Urinary bladder (tissue), 4 donors: Measurements from ENCODE around the gene CORIN. TPM values are rescaled to one million over a fixed set of nuclear protein-coding genes. Genes with fewer than 3 reads are reported as not detected.
"Not testable (repeated sequence)": the region's sequence is repeated elsewhere in the genome, so short reads cannot be mapped to it uniquely, and the experiment has no call there.

Experiments
- DNase-seq: peaks from one replicate; pipeline ENCODE4 v3.0.0-alpha.2; 2015; ENCODE audit errors: extremely low spot score
- H3K27ac ChIP-seq: one replicate; pipeline ENCODE4 v1.5.1; 2013; ENCODE audit warnings: low read depth, mild to moderate bottlenecking, moderate library complexity
- H3K36me3 ChIP-seq: one replicate; pipeline ENCODE4 v1.6.1; 2013; ENCODE audit warnings: mild to moderate bottlenecking, moderate library complexity; ENCODE audit not compliant: insufficient read depth
- H3K4me1 ChIP-seq: one replicate; pipeline ENCODE4 v1.6.1; 2013; ENCODE audit warnings: mild to moderate bottlenecking, moderate library complexity; ENCODE audit not compliant: insufficient read depth
- H3K4me3 ChIP-seq: one replicate; pipeline ENCODE4 v1.5.1; 2013; ENCODE audit warnings: low read depth, low read length
- WGBS: extraction: QIAGEN DNeasy Blood & Tissue Kit; methylation state at CpG from one replicate; pipeline ENCODE4 v1.1.7; 2013; 5-methylcytosine and 5-hydroxymethylcytosine counted together
- polyA plus RNA-seq: library from polyadenylated mRNA; stranded (reverse); fragments of 200-250 nt; gene quantifications from one replicate; pipeline ENCODE4 v1.2.3, GENCODE V29; 2013
- total RNA-seq: library from RNA; depleted of rRNA; stranded (reverse); fragments of >200 nt; gene quantifications from one replicate; pipeline ENCODE4 v1.2.3, GENCODE V29; 2014
- donor health status: healthy with polysubstance abuse.
- donor health status: healthy.

Gene CORIN
- total and polyA plus RNA-seq, 2 donors, result 8.6 to 20.9 TPM

DNA sequence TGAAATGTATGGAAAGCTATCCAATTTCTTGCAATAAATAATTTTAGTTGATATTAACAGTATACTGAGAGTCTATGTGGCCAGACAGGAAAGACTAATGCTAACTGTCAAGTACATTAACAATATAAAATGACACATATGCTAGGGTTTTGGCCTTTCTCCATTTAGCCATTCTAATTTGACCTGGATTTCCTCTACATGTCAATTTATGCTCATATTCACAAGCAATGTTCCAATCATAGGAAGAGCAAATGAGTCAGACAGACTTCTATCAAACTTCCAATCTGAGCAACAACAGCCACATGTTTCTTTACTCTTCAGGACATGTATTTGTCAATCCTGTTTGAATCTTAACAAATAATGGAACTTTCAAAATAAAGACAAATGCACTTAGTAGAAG lies 53.6 kb downstream of the CORIN start:
- H3K4me1 ChIP-seq, result no peaks in the 10 kb centered on the region
- no peaks in the 10 kb centered on the region for H3K36me3 ChIP-seq
- DNase-seq, result no peak
- no peak overlapping the region for H3K4me3 ChIP-seq
- no peak overlapping the region for H3K27ac ChIP-seq

GRCh38 chr4:47776353-47776752 lies 61.5 kb downstream of the CORIN start:
- Histone ChIP-seq H3K27ac (no peak overlapping the region), H3K4me1 (no peaks in the 10 kb centered on the region), H3K36me3 (no peaks in the 10 kb centered on the region), H3K4me3 (no peak overlapping the region)
- WGBS, result 75% methylated on average over 2 of the region's 2 CpGs
- no peak for DNase-seq

- Histone ChIP-seq H3K36me3 (no peaks in the 10 kb centered on the region), H3K4me1 (no peaks in the 10 kb centered on the region), H3K4me3 (no peak overlapping the region), H3K27ac (no peak overlapping the region)
- 63% methylated on average over 6 of the region's 6 CpGs for WGBS
- DNase-seq, result no peak
These were observed 63.8 kb downstream of the CORIN start for GRCh38 chr4:47774079-47774478.

DNA sequence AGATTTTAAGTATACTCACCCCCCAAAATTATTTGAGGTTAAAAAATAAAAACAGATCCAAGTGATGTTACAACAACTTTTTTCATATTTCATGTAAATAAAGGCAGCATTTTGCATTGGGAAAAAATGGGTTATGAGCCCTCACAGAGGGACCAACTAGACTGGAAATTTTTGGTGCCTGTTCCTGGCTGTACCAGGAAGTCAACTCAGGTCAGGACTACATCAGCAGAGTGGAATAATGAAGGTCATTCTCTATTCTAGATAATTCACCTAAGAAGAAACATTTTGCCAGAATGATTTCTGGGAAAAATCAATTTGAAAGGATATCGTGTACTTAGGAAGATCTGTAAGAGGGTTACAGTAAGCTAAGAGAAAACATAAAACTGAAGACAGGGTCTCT lies 66.8 kb downstream of the CORIN start:
- no peaks in the 10 kb centered on the region for H3K36me3 ChIP-seq
- no peaks in the 10 kb centered on the region for H3K4me1 ChIP-seq
- 81% methylated on average over 1 of the region's 1 CpG for WGBS
- H3K27ac ChIP-seq, result no peak overlapping the region
- H3K4me3 ChIP-seq, result no peak overlapping the region
- DNase-seq, result no peak

- H3K36me3 ChIP-seq, H3K4me1 ChIP-seq, DNase-seq, H3K4me3 ChIP-seq, H3K27ac ChIP-seq: not testable (repeated sequence)
- 82% methylated on average over 7 of the region's 7 CpGs for WGBS
These were observed 69.9 kb downstream of the CORIN start for GRCh38 chr4:47767956-47768355.

DNA sequence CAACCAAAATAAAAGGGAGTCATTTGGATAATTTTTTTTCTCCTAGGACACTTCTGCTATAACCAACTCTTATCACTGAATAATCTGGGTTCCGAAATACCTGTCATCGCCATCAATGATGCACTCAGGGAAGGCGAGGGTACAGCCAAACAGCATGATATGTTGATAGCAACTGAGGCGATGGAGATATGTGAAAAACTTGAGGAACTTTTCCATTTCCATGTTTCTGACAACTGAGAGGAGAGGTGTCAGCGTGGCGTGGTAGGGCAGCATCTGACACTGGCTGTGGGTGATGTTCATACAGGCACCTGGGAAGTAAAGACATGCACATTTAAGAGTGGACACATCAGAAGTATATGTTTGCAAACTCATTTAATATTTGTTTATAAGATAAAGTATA lies 74.6 kb downstream of the CORIN start:
- Histone ChIP-seq H3K4me1 (no peaks in the 10 kb centered on the region), H3K36me3 (no peaks in the 10 kb centered on the region), H3K27ac (no peak overlapping the region), H3K4me3 (no peak overlapping the region)
- no peak for DNase-seq
- 71% methylated on average over 6 of the region's 6 CpGs for WGBS

DNA sequence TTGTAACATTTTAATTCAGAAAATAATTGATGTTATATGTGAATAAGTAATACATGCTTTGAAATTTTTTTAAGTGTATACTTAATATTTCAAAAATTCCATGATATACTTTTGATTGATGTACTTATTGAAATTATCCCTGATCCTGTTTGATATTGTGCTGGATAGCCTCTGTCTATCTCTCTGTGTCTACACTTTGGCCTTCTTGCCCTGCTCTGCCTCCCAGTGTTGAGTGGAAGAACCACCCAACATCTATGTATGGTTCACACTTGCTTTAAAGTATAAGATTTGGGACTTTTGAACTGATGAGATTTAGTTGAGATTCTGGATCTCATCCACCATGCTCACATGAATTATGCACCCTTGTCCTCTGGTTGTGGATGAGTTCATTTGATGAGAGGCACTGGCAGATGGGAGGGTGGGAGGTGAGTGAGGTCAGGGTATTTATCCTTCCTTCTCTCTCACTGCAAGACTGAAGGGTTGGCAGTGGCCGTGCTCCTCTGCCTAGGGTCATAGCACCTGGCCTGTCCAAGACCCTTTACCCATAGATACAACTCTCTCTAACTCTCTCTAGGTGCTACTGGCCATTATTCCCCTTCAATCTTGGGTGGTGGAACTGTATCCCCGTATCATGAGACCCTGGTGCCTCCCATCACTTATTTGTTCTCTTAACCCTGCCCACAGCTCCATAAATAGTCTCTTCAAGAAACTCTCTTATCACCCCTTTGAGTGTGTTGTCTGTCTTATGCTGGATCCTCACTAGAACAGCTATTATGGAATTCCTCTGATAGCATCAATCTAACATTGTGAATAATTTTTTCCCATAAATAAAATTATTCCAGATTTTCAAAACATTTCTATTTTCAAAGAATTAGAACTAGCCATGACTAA lies 75.2 kb downstream of the CORIN start:
- H3K4me3 ChIP-seq, result no peak overlapping the region
- H3K36me3 ChIP-seq, result no peaks in the 10 kb centered on the region
- WGBS, result 79% methylated on average over 2 of the region's 2 CpGs
- H3K27ac ChIP-seq, result no peak overlapping the region
- DNase-seq, result no peak
- no peaks in the 10 kb centered on the region for H3K4me1 ChIP-seq

GRCh38 chr4:47753316-47753715 lies 84.6 kb downstream of the CORIN start:
- not testable (repeated sequence) for H3K4me3 ChIP-seq, H3K4me1 ChIP-seq, H3K27ac ChIP-seq, H3K36me3 ChIP-seq, DNase-seq
- WGBS, result 72% methylated on average over 9 of the region's 9 CpGs

GRCh38 chr4:47752214-47752613 lies 85.7 kb downstream of the CORIN start:
- WGBS, result 54% methylated on average over 5 of the region's 5 CpGs
- no peak overlapping the region for H3K4me3 ChIP-seq
- H3K36me3 ChIP-seq, result no peaks in the 10 kb centered on the region
- no peak for DNase-seq
- H3K4me1 ChIP-seq, result no peaks in the 10 kb centered on the region
- no peak overlapping the region for H3K27ac ChIP-seq

DNA sequence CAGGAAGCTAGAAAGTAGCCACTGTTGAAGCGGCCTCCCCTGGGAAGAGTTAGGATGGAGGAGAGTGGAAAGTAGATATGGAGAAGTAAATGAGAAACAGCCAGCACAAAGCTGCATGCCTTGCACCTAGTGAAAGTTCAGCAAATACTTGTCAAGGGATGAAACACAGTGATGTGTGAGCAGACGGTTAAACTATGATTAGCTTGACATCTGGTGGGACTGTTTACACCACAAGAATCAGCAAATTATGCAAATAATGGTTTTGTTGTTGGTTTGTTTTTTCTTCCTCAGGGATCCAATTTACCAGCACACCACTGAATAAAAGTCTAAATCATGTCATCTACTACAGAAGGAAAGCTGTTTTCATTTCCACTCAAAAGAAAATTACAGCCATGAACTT lies 87.1 kb downstream of the CORIN start:
- DNase-seq, result no peak
- no peak overlapping the region for H3K4me3 ChIP-seq
- H3K27ac ChIP-seq, result no peak overlapping the region
- H3K4me1 ChIP-seq, result no peaks in the 10 kb centered on the region
- H3K36me3 ChIP-seq, result no peaks in the 10 kb centered on the region
- 81% methylated on average over 2 of the region's 2 CpGs for WGBS

DNA sequence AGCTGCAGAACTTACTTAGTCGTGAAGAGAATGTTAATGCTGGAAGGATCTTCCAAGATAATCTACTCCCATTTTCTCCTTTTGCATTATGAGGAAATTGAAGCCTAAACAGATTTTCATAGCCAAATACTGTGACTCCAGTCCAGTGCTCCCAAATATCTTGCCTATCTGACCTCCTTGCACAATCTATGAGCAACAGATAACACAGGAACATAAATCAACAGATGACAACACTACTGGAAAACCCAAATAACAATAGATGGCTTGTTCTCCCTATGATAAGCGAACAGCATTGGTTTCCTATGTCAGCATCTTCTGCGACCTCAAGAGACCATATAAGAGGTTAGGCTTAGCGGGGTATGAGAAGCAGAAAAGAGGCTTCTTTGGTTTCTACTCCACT lies 88.0 kb downstream of the CORIN start:
- 78% methylated on average over 4 of the region's 4 CpGs for WGBS
- no peak for DNase-seq
- no peaks in the 10 kb centered on the region for H3K4me1 ChIP-seq
- no peak overlapping the region for H3K4me3 ChIP-seq
- H3K27ac ChIP-seq, result no peak overlapping the region
- no peaks in the 10 kb centered on the region for H3K36me3 ChIP-seq

- H3K36me3 ChIP-seq, result no peaks in the 10 kb centered on the region
- H3K4me1 ChIP-seq, result no peaks in the 10 kb centered on the region
- H3K4me3 ChIP-seq, result no peak overlapping the region
- WGBS, result 92% methylated on average over 1 of the region's 1 CpG
- H3K27ac ChIP-seq, result no peak overlapping the region
- DNase-seq, result no peak
These were observed 88.8 kb downstream of the CORIN start for GRCh38 chr4:47749060-47749459.

DNA sequence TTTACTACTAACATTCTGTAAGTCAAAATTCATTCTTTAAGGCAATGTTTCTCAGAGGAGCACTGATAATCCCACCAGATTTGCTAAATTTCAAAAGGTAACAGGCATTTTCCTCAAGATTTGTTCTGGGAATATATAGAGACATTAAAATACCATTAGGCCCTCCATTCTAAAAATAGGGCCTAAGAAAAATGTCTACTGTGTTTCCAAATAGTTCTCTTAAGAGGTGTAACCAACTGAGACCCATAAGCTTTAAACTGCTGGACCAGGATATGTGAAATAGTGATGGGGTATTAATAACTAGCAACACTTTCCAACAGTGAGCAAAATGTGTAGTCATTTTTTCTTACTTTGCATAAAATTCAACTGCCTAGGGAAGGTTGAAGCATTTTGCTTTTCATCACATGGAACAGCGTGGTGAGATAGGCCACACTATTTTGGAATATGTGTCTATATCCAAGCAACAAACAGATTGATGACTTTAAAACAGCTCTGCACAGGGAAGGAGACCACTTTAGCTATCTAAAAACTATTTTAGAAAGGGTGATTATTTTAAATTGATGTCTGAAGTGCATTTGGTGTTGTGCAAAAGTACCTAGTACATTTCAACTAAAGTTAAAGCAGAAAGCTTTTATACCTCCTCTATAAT lies 89.9 kb downstream of the CORIN start:
- Histone ChIP-seq H3K4me1 (no peaks in the 10 kb centered on the region), H3K27ac (no peak overlapping the region), H3K4me3 (no peak overlapping the region), H3K36me3 (no peaks in the 10 kb centered on the region)
- 83% methylated on average over 1 of the region's 1 CpG for WGBS
- DNase-seq, result no peak

- Histone ChIP-seq H3K4me1 (no peaks in the 10 kb centered on the region), H3K4me3 (no peak overlapping the region), H3K27ac (no peak overlapping the region), H3K36me3 (no peaks in the 10 kb centered on the region)
- DNase-seq, result no peak
These were observed 90.7 kb downstream of the CORIN start for GRCh38 chr4:47747211-47747610.
